ENCODE data around the gene ANKRD7. TPM values are rescaled to one million over a fixed set of nuclear protein-coding genes. Genes with fewer than 3 reads are reported as not detected.

The ANKRD7 gene
- total RNA-seq, 4 donors from 2014 or later = 1.5 to 3.0 (median 2.9) TPM; not detected in 1

GRCh38 chr7:118289476-118289875, 65.0 kb downstream of the ANKRD7 start:
- ATAC-seq = no peak
- TF ChIP-seq POLR2A (IDR thresholded peaks at IDR 0.05) = no peak
- TF ChIP-seq POLR2AphosphoS5 (IDR thresholded peaks at IDR 0.05) = no peak
- TF ChIP-seq EP300 (IDR thresholded peaks at IDR 0.05) = no peak
- no peak for TF ChIP-seq CTCF (IDR thresholded peaks at IDR 0.05)
- H3K36me3 ChIP-seq = no peaks in the 10 kb centered on the region
- no peak overlapping the region for H3K27ac ChIP-seq
- no peak overlapping the region for H3K4me3 ChIP-seq
- H3K9me3 ChIP-seq = no peaks in the 10 kb centered on the region
- H3K27me3 ChIP-seq = no peaks in the 10 kb centered on the region
- H3K4me1 ChIP-seq = no peaks in the 10 kb centered on the region

Other genes with a start within 250 kb of the ANKRD7 start
- 10 to 100 TPM; 18.6 to 38.6 (median 28.9) TPM for gene LSM8, start 40.5 kb upstream of the ANKRD7 start, total RNA-seq